A673 (cell line): ENCODE results near the gene INTS1. TPM values are rescaled to one million over a fixed set of nuclear protein-coding genes. Genes with fewer than 3 reads are reported as not detected.

Source experiments
- BruUV-seq: library from RNA; stranded (reverse); fragments of 400-500 nt; replicated peaks from 2 replicates; lab custom pipeline; 2021; lab: Mats Ljungman, UMichigan
- CTCF ChIA-PET: fragments of 300-600 bp; sonication (Branson Sonifier 250); formaldehyde crosslinking; loops from one replicate; lab custom pipeline; 2022; ENCODE audit warnings: antibody characterized with exemption; lab: Charles Lee
- POLR2A ChIA-PET: fragments of 300-600 bp; sonication (Branson Sonifier 250); formaldehyde crosslinking; loops from one replicate; lab custom pipeline; 2022; ENCODE audit warnings: antibody characterized with exemption; ENCODE audit not compliant: low non-redundant PET; lab: Charles Lee
- DNase-seq: peaks from one replicate; pipeline ENCODE4 v3.0.0-alpha.2; 2015; ENCODE audit warnings: low spot score
- H3K27ac ChIP-seq: fragments of 200-600 bp; sonication (generic); 2 replicates; pipeline ENCODE4 v1.5.1; 2016; ENCODE audit warnings: mixed run types, low read depth, mild to moderate bottlenecking, mixed read lengths, antibody characterized with exemption, low read length; ENCODE audit not compliant: poor library complexity, severe bottlenecking
- H3K27me3 ChIP-seq: fragments of 200-600 bp; sonication (generic); replicated peaks from 2 replicates; pipeline ENCODE4 v1.6.1; 2017; ENCODE audit warnings: mixed run types, low read depth, mild to moderate bottlenecking, mixed read lengths, antibody characterized with exemption, low read length; ENCODE audit not compliant: insufficient read depth, poor library complexity
- H3K36me3 ChIP-seq: fragments of 200-600 bp; sonication (generic); 2 replicates; pipeline ENCODE4 v1.6.1; 2016; ENCODE audit warnings: mixed run types, mild to moderate bottlenecking, mixed read lengths, antibody characterized with exemption, low read length; ENCODE audit not compliant: insufficient read depth, poor library complexity, severe bottlenecking
- H3K4me1 ChIP-seq: fragments of 200-600 bp; sonication (generic); 2 replicates; pipeline ENCODE4 v1.6.1; 2017; ENCODE audit warnings: mixed run types, mild to moderate bottlenecking, mixed read lengths, antibody characterized with exemption, low read length; ENCODE audit not compliant: insufficient read depth, poor library complexity, severe bottlenecking
- H3K4me3 ChIP-seq: fragments of 200-600 bp; sonication (generic); 2 replicates; pipeline ENCODE4 v1.5.1; 2016; ENCODE audit warnings: low read depth, mixed run types, mild to moderate bottlenecking, mixed read lengths, low read length; ENCODE audit not compliant: poor library complexity, severe bottlenecking
- H3K9me3 ChIP-seq: fragments of 200-600 bp; sonication (generic); 2 replicates; pipeline ENCODE4 v1.6.1; 2016; ENCODE audit warnings: mixed run types, low read depth, mild to moderate bottlenecking, mixed read lengths, antibody characterized with exemption, low read length; ENCODE audit not compliant: poor library complexity, severe bottlenecking
- CTCF ChIP-seq: fragments of 300-800, 200-600 bp; sonication (generic); conservative IDR thresholded peaks from 2 replicates; pipeline ENCODE4 v1.5.1; 2017; ENCODE audit warnings: low read depth, mild to moderate bottlenecking, antibody characterized with exemption, low read length, moderate library complexity, mixed read lengths
- EZH2 ChIP-seq: fragments of 200-600 bp; sonication (generic); IDR thresholded peaks from 2 replicates; pipeline ENCODE4 v1.6.1; 2017; ENCODE audit warnings: borderline replicate concordance, low read depth, mild to moderate bottlenecking, mixed read lengths, antibody characterized with exemption, low read length; ENCODE audit not compliant: poor library complexity, severe bottlenecking
- intact Hi-C: fragments of 100-400 bp; cut with micrococcal nuclease; formaldehyde crosslinking; loops from one replicate; pipeline ENCODE4 v1.10.0; 2022; ENCODE audit not compliant: unreplicated experiment
- total RNA-seq: library from RNA; stranded (reverse); gene quantifications from 2 replicates; pipeline ENCODE4 v1.2.3, GENCODE V29; 2021

INTS1 gene
- total RNA-seq, 1 experiment from 2014 or later, result 129 TPM

- DNase-seq, result no peak
- intact Hi-C loops, result no loop called here
- no peak for TF ChIP-seq EZH2
- TF ChIP-seq CTCF, result no peak
- Histone ChIP-seq H3K9me3 (no peaks in the 10 kb centered on the region), H3K27me3 (no peaks in the 10 kb centered on the region), H3K27ac (no peak overlapping the region), H3K4me1 (no peaks in the 10 kb centered on the region), H3K4me3 (no peak overlapping the region), H3K36me3 (no peaks in the 10 kb centered on the region)
- ChIA-PET CTCF (no interaction called here), POLR2A (no interaction called here)
- BruUV-seq, result no TSS peak
Measured at GRCh38 chr7:1546909-1547776, 43.0 kb upstream of the INTS1 start.

DNA sequence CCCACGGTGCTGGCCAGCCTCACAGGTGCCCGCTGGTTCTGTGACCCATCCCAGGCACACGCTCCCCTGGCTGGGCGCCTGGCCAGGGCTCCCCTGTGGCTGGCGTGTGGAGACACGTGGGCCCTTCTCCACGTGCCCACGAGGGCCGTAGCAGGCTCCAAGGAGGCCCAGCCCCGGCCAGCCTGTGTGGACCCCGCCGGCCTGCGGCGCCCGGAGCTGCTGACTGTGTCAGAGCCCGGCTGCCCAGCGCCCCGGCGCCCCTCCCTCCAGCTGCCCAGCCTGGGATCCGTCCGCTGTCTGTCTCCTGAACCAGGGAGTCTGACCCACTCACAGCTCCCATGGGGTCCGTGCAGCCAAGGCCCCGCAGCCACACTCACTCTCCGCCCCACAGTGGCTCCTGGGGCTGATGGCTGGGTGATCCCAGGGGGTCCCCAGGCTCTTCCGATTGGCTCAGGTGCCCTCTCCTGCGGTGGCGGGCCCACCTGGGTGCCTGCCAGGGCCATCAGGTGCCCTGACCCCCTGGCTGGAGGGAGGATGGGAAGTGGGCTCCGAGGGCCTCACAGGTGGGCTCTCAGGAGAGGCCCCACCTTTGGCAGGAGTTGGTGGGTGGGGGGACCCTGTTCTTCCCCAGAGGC lies 42.2 kb upstream of the INTS1 start:
- no peaks in the 10 kb centered on the region for H3K27me3 ChIP-seq
- ChIA-PET POLR2A (no interaction called here), CTCF (no interaction called here)
- TF ChIP-seq CTCF (no peak), EZH2 (no peak)
- H3K27ac ChIP-seq, result no peak overlapping the region
- H3K9me3 ChIP-seq, result no peaks in the 10 kb centered on the region
- no peaks in the 10 kb centered on the region for H3K36me3 ChIP-seq
- intact Hi-C loops, result no loop called here
- H3K4me1 ChIP-seq, result no peaks in the 10 kb centered on the region
- H3K4me3 ChIP-seq, result no peak overlapping the region
- no peak for DNase-seq
- BruUV-seq, result no TSS peak

- Histone ChIP-seq H3K9me3 (no peaks in the 10 kb centered on the region), H3K4me1 (no peaks in the 10 kb centered on the region), H3K36me3 (peaks cover 2% of the 10 kb centered on the region), H3K27ac (no peak overlapping the region), H3K4me3 (no peak overlapping the region), H3K27me3 (no peaks in the 10 kb centered on the region)
- intact Hi-C loops, result no loop called here
- TF ChIP-seq EZH2, result no peak
- TF ChIP-seq CTCF, result no peak
- ChIA-PET CTCF (no interaction called here), POLR2A (no interaction called here)
- no TSS peak for BruUV-seq
- no peak for DNase-seq
Measured at GRCh38 chr7:1545417-1546246, 41.4 kb upstream of the INTS1 start.
